ENCODE measurements around the gene ZNF92.

The ZNF92 gene

DNA sequence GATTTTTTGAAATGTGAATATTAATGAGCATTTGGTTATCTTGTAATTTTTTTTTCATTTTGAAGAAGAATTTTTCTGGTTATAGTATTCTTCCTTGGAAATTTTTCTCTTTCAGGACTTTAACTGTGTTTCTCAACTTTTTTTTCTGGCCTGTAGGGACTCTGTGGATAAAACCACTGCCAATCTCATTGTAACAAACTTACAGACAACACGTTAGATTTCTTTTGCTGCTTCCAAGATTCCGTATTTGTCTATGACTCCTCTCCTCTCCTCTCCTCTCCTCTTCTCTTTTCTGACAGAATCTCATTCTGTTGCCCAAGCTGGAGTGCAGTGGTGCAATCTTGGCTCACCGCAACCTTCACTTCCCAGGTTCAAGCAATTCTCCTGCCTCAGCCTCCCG, 19.4 kb upstream of the ZNF92 start:
- no peak for DNase-seq
- TF ChIP-seq, protein P1, sequence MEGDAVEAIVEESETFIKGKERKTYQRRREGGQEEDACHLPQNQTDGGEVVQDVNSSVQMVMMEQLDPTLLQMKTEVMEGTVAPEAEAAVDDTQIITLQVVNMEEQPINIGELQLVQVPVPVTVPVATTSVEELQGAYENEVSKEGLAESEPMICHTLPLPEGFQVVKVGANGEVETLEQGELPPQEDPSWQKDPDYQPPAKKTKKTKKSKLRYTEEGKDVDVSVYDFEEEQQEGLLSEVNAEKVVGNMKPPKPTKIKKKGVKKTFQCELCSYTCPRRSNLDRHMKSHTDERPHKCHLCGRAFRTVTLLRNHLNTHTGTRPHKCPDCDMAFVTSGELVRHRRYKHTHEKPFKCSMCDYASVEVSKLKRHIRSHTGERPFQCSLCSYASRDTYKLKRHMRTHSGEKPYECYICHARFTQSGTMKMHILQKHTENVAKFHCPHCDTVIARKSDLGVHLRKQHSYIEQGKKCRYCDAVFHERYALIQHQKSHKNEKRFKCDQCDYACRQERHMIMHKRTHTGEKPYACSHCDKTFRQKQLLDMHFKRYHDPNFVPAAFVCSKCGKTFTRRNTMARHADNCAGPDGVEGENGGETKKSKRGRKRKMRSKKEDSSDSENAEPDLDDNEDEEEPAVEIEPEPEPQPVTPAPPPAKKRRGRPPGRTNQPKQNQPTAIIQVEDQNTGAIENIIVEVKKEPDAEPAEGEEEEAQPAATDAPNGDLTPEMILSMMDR (IDR thresholded peaks at IDR 0.05): no peak
- Histone ChIP-seq H3K27ac (no peak overlapping the region), H3K36me3 (no peaks in the 10 kb centered on the region), H3K4me3 (no peak overlapping the region), H3K9me3 (no peaks in the 10 kb centered on the region), H3K4me1 (no peaks in the 10 kb centered on the region), H3K27me3 (no peaks in the 10 kb centered on the region)
- intact Hi-C loops (cut with DNase I; ENCODE audit: low total_unique reads): no loop called here

DNA sequence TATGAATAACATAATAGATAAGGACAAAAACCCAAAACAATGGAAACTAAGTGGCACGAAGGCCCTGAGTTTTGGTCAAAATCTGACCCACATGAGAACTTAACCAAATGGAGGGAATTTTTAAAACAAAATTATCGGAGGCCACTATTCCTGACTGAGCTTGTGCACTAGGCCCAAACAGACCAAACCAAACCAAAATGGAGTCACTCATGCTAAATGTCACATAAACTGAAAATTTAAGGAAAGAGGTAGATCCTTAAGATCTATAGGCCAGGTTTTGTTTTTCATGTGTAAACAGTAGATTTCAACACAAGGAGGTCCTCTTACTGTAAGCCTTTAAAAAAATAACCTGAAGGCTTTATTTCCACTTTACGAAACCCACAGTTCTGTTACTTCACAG, 3.8 kb upstream of the ZNF92 start:
- intact Hi-C loops (cut with DNase I; ENCODE audit: low total_unique reads): no loop called here
- no peak for DNase-seq

DNA sequence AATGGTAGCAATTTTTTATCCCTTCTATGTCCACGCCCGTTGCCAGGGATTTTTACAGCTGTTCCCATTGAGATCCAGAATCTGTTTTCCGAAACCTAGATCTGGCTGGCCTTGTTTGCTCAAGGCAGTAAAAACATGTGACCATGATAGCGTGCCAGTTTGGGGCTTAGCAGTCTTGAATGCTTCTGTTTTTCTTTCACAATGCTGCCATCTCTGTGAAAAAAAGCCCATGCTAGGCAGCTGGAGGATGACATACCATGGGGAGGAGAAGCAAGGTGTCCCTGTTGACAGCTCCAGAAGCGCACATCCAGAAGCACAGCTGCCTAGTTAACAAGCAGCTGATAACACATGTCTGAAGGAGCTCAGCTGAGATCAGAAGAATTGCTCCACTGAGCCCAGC, 2.2 kb upstream of the ZNF92 start:
- H3K36me3 ChIP-seq: peaks cover 0 to 3% (median 0%) of the 10 kb centered on the region in 3 donors
- DNase-seq: peak in 1 of 2 donors; percentile 68
- H3K4me1 ChIP-seq: peaks cover 0 to 38% (median 16%) of the 10 kb centered on the region in 4 donors
- H3K4me3 ChIP-seq: no peak overlapping the region
- intact Hi-C loops (cut with DNase I; ENCODE audit: low total_unique reads): no loop called here
- peak overlapping the region; percentile 29 to 55 for H3K27ac ChIP-seq
- no peaks in the 10 kb centered on the region for H3K9me3 ChIP-seq
- H3K27me3 ChIP-seq: no peaks in the 10 kb centered on the region
- TF ChIP-seq, protein P1 (IDR thresholded peaks at IDR 0.05): no peak

More for the DNA sequence above, 3.8 kb upstream of the ZNF92 start:
- Histone ChIP-seq H3K36me3 (no peaks in the 10 kb centered on the region), H3K27ac (no peak overlapping the region), H3K4me3 (no peak overlapping the region), H3K27me3 (no peaks in the 10 kb centered on the region), H3K9me3 (no peaks in the 10 kb centered on the region), H3K4me1 (peaks cover 0 to 25% (median 7%) of the 10 kb centered on the region in 4 donors)
- TF ChIP-seq, protein P1 (IDR thresholded peaks at IDR 0.05): no peak

DNA sequence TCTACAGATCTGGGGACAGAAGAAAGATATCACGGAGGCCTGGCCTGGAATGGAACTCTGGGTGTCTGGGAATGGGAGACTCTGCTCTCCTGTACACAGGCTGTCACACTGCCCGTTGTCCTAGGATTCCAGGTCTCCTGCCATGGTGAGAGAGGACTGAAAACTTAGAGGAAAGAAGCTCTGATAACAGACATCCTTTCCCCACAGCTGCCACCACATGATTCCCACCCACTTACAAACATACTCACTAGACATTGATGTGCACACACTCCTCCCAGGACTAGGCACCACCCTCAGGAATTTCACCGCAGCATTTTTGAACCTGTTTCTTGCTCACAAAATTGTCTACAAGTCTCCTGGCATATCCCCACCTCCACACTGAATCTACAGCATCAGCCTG, 5.7 kb downstream of the ZNF92 start:
- peaks cover 4 to 15% (median 7%) of the 10 kb centered on the region in 3 donors for H3K36me3 ChIP-seq
- H3K4me3 ChIP-seq: no peak overlapping the region
- intact Hi-C loops (cut with DNase I; ENCODE audit: low total_unique reads): no loop called here
- DNase-seq: no peak
- H3K27ac ChIP-seq: no peak overlapping the region
- H3K27me3 ChIP-seq: no peaks in the 10 kb centered on the region
- H3K4me1 ChIP-seq: peaks cover 0 to 22% (median 13%) of the 10 kb centered on the region in 4 donors
- no peaks in the 10 kb centered on the region for H3K9me3 ChIP-seq
- TF ChIP-seq, protein P1 (IDR thresholded peaks at IDR 0.05): no peak

DNA sequence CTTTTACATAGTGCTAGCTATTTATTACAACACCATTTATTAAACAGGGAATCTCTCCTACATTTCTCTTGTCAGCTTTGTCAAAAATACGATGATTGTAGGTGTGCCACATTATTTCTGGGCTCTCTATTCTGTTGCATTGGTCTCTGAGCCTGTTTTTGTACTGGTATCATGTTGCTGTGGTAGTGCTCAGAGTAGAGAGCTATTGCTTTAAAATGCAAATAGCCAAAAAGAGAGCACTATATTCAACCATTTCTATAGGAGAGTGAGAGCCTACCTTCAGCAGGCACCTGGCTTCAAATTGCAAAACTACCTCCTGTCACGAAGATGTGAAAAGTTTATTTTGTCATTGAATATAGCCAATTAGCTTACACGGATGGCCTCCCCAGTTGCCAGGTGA, 8.1 kb downstream of the ZNF92 start:
- Histone ChIP-seq H3K9me3 (no peaks in the 10 kb centered on the region), H3K4me1 (peaks cover 0 to 4% (median 0%) of the 10 kb centered on the region in 4 donors), H3K27ac (no peak overlapping the region), H3K4me3 (no peak overlapping the region), H3K36me3 (peaks cover 4 to 10% (median 6%) of the 10 kb centered on the region in 3 donors), H3K27me3 (no peaks in the 10 kb centered on the region)
- no peak for DNase-seq
- TF ChIP-seq, protein P1 (IDR thresholded peaks at IDR 0.05): no peak
- intact Hi-C loops (cut with DNase I; ENCODE audit: low total_unique reads): no loop called here

DNA sequence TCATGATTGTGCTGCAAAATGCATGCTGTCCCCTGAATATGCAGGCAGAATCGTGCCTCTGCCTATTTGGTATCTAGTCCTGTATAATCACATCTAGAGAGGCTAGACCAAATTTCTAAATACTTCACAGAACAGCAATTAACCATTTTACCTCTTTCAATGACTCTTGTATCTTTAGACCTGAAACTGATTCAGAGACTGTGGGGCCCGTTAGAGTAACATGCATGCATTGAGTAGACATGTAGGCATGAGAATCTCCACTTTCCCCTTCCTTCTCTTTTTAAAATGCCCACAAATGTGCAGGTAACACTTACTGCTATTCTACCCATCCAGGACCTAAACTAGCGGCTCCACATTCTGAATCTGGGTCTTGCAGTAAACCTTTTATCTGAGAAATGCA, 8.8 kb downstream of the ZNF92 start:
- Histone ChIP-seq H3K4me3 (no peak overlapping the region), H3K36me3 (peaks cover 0 to 8% (median 4%) of the 10 kb centered on the region in 3 donors), H3K4me1 (peaks cover 0 to 4% (median 0%) of the 10 kb centered on the region in 4 donors), H3K27ac (no peak overlapping the region), H3K27me3 (no peaks in the 10 kb centered on the region), H3K9me3 (no peaks in the 10 kb centered on the region)
- intact Hi-C loops (cut with DNase I; ENCODE audit: low total_unique reads): no loop called here
- no peak for DNase-seq
- TF ChIP-seq, protein P1 (IDR thresholded peaks at IDR 0.05): no peak
